ENCODE measurements around the gene DIDO1. TPM values are rescaled to one million over a fixed set of nuclear protein-coding genes. Genes with fewer than 3 reads are reported as not detected.

The DIDO1 gene
- polyA plus RNA-seq, 2 of the 4 experiments (the other 2 are of a cell fraction): 12.6 to 14.8 TPM

DNA sequence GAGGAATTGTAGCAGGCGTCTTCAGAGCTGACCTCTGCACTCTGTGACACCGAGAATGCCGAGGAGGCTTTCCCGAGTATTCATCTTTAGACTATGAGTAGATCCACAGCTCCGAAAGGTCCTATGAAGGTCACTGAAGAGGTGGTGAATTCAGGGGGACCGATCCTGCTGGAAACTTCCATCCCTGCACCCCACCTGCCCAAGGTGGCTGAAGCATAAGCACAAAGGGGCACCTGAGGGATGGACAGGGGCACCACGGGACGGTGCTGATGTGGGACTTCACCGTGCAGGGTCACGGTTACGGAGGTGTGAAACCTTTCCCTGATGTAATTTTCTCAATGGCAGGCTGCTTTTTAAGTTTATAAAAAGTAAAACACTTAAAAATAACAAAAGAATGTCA, 24.4 kb downstream of the DIDO1 start:
- H3K4me3 ChIP-seq: no peak overlapping the region
- no peaks in the 10 kb centered on the region for H3K9me3 ChIP-seq
- ATAC-seq (no peak), FAIRE-seq (no peak), DNase-seq (ENCODE audit: low read depth in 1 of 2, low spot score in 1 of 2) (no peak)
- WGBS (ENCODE audit: missing lambda C conversion rate): 89% methylated on average over 11 of the region's 11 CpGs
- ChIA-PET CTCF (interaction anchor here (1.4 to 18.3 kb wide), 12 partner anchors 8 to 108 kb away, joined by 3 to 368 read pairs (median 11); partner anchors contain the start of gene DIDO1), POLR2A (no interaction called here)
- H3K4me2 ChIP-seq: no peak overlapping the region
- H3K27ac ChIP-seq: no peak overlapping the region
- TF ChIP-seq RAD21 (conservative IDR thresholded peaks at IDR 0.05 in 1 of 2, IDR thresholded peaks at IDR 0.05 in 1 of 2) (no peak), POLR2A (IDR thresholded peaks at IDR 0.05; ENCODE audit: low read length) (no peak), RCOR1 (IDR thresholded peaks at IDR 0.05; ENCODE audit: low read depth, low read length) (no peak), ESRRA (IDR thresholded peaks at IDR 0.05; ENCODE audit: borderline replicate concordance, low read length) (no peak), MAFK (IDR thresholded peaks at IDR 0.05; ENCODE audit: partially characterized antibody) (no peak), ZFP36 (IDR thresholded peaks at IDR 0.05; ENCODE audit: borderline replicate concordance, partially characterized antibody) (no peak), CTCF (IDR thresholded peaks at IDR 0.05) (no peak), KDM5A (IDR thresholded peaks at IDR 0.05) (no peak), SREBF2 (IDR thresholded peaks at IDR 0.05) (no peak), HEYL (CRISPR knock-in tag; IDR thresholded peaks at IDR 0.05) (no peak), EHMT2 (IDR thresholded peaks at IDR 0.05; ENCODE audit: low read depth) (no peak), FOSB (CRISPR knock-in tag; IDR thresholded peaks at IDR 0.05) (no peak)
- TF ChIP-seq, protein P1, sequence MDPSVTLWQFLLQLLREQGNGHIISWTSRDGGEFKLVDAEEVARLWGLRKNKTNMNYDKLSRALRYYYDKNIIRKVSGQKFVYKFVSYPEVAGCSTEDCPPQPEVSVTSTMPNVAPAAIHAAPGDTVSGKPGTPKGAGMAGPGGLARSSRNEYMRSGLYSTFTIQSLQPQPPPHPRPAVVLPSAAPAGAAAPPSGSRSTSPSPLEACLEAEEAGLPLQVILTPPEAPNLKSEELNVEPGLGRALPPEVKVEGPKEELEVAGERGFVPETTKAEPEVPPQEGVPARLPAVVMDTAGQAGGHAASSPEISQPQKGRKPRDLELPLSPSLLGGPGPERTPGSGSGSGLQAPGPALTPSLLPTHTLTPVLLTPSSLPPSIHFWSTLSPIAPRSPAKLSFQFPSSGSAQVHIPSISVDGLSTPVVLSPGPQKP (IDR thresholded peaks at IDR 0.05; ENCODE audit: low read depth, low read length): no peak
- H3K4me1 ChIP-seq: peaks cover 5% of the 10 kb centered on the region; the same call in 2 of the 3 replicates

DNA sequence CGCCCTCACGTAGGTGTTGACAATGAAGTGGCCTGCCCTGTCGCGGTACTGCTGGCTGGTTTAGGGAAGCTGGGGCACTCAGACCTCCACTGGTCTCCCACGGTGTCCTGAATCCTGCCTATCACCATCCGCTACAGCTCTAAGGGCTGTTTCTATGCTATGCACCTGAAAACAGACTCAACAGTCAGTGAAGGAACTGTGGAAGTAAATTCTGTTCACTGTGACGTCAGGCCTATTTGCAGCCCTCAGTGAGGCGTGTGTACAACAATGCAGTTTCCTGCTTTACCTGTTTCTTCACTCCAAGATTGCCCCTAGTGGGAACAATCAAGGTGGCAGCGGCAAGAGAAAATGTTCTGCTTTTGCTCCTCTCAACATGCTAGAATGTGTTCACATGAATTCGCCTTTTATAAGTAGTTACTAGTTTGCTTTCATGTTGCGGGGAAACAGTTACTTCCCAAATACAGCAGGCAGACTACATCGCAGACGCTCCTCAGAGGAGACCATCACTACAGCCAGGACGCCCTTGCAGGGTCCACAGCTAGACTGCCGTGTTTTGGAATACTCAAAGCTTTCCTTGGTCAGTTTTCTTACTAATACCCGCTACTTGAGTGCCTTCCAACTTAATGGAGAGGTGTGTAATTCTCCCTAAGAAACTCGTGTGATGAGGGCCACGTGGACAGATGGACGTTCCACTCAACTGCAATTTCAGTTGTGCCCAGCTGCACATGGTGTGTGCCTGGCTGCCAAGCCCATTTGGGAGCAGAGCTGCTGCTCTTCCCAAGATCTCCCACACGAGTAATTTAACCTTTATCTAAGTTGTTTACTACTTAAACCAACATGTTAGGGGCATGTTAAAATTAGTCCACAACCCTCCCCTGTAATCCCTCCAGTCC, 25.4 kb downstream of the DIDO1 start:
- H3K27ac ChIP-seq: no peak overlapping the region
- CTCF ChIA-PET: interaction anchor here (0.7 to 18.3 kb wide), 19 partner anchors 7 to 114 kb away, joined by 3 to 368 read pairs (median 7); partner anchors contain the start of genes BHLHE23, DIDO1 and GID8
- TF ChIP-seq EP300 (IDR thresholded peaks at IDR 0.05) (no peak), BCL3 (IDR thresholded peaks at IDR 0.05) (no peak), E2F6 (IDR thresholded peaks at IDR 0.05; ENCODE audit: borderline replicate concordance, low read depth) (no peak), HES2 (IDR thresholded peaks at IDR 0.05) (no peak), JUN (IDR thresholded peaks at IDR 0.05) (0 out of 5 replicates have a peak, but pooled peaks of 1 of the 2 experiments have one; percentile 7), FOXS1 (CRISPR knock-in tag; IDR thresholded peaks at IDR 0.05) (no peak), MAZ (IDR thresholded peaks at IDR 0.05; ENCODE audit: borderline replicate concordance, low read depth, low read length) (no peak)
- FAIRE-seq (no peak), ATAC-seq (peak; percentile 66 to 82), DNase-seq (ENCODE audit: low read depth in 1 of 2, low spot score in 1 of 2) (peak; percentile 49 to 57)
- 69% methylated on average over 20 of the region's 20 CpGs for WGBS (ENCODE audit: missing lambda C conversion rate)
- POLR2A ChIA-PET: no interaction called here
- peaks cover 5% of the 10 kb centered on the region; the same call in 2 of the 3 replicates for H3K4me1 ChIP-seq
- no peak overlapping the region for H3K4me3 ChIP-seq
- H3K9me3 ChIP-seq: no peaks in the 10 kb centered on the region
- no peak overlapping the region for H3K4me2 ChIP-seq

Data from A549 (cell line).